EH (cell line): ENCODE measurements around the gene HOPX.
"Not testable (repeated sequence)": the region's sequence is repeated elsewhere in the genome, so short reads cannot be mapped to it uniquely, and the experiment has no call there.

ENCODE experiments used
- DNase-seq: peaks from one replicate; pipeline ENCODE4 v3.0.0-alpha.2; 2015; ENCODE audit warnings: low read depth

The HOPX gene, protein sequence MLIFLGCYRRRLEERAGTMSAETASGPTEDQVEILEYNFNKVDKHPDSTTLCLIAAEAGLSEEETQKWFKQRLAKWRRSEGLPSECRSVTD

DNA sequence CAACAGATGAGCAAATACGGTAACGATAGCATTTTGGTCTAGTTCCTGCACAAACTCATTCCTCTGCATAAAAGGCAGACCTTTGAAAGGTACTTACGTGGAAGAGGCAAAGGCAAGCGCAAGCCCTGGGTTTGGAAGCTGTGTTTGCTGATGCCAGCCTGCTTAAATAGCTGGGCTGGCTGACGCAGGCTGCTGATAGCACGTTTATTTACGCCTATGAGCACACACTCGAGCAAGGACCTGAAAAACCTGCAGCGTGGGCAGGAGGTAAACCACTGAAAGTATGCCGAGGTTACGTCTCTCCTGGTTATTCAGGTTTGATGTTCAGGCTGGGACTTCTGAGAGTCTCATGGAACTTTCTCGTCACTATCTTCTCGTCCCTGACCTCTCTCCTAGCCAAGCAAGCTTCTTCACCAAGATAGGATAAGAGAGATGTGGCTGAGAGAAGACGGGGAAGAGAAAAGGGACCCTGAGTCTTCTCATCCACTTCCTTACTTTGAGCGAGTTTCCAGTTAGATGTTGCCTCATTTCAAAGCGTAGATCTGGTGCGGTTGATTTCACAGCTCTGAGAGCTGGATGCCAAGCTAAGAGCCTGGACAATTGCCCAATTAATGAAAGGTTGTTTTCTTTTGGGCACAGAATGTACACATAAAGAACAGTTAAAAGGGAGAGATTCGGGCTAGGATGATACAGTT lies at the start of gene HOPX:
Gene HOPX (minus strand): TSS at position 139 of the 695 bp plus-strand sequence. CDS start 23,480 bp downstream, outside the sequence.
- DNase-seq, result no peak

DNA sequence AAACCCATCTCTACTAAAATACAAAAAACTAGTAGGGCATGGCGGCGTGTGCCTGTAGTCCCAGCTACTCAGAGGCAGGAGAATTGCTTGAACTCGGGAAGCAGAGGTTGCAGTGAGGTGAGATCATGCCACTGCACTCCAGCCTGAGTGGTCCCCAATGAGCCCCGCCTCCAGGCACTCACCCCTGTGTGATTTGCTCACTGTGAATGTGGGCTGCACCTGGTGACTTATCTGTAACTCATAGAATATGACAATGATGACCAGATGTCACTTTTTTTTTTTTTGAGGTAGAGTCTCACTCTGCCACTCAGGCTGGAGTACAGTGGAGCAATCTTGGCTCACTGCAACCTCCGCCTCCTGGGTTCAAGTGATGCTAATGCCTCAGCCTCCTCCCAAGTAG lies 49.0 kb upstream of the HOPX start:
- no peak for DNase-seq

DNA sequence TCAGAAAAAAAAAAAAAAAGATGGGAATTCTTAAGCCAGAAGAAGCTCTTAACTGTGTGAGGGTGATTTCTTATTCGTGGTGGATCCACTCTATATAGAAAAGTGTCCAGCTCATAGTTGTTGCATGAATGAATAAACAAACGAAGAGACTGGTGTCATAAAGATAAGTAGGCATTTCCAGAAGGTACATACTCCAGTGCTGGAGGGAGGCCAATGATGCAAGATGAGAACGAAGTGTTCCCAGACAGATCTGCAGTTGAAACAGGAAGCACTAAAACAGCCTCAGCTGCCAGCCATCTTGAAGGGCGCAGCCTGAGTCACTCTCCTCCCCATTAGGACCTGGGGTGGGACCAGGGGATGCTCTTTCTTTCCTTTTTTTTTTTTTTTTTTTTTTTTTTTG lies 47.4 kb upstream of the HOPX start:
- DNase-seq, result peak; percentile 96

DNA sequence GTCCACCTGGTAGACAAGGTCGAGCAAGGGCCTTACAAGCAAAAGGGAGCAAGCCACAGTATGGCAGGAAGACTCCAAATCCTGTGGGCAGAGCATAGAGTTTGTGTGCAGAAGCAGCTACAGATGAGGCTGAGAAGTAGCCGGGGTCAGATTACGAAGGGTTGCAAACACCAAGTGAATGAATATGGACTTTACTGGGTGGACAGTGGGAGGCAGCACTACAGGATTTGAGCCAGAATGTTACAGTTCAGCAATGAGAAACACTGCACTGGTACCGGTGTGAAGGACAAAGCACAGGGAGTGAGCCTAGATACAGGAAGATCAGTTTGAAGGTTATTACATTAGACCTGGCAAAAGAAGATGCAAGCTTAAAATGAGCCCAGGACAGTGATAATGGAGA lies 46.1 kb upstream of the HOPX start:
- DNase-seq, result no peak

DNA sequence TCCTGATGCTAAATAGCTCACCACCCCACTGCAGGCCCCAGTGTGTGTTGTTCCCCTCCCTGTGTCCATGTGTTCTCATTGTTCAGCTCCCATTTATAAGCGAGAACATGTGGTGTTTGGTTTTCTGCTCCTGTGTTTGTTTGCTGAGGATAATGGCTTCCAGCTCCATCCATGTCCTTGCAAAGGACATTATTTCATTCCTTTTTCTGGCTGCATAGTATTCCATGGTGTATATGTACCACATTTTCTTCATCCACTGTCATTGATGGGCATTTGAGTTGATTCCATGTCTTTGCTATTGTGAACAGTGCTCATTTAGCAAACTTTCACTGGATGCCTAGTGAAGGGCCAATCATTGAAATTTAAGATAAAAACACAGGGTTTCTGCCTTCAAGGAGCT lies 45.5 kb upstream of the HOPX start:
- DNase-seq, result not testable (repeated sequence)

DNA sequence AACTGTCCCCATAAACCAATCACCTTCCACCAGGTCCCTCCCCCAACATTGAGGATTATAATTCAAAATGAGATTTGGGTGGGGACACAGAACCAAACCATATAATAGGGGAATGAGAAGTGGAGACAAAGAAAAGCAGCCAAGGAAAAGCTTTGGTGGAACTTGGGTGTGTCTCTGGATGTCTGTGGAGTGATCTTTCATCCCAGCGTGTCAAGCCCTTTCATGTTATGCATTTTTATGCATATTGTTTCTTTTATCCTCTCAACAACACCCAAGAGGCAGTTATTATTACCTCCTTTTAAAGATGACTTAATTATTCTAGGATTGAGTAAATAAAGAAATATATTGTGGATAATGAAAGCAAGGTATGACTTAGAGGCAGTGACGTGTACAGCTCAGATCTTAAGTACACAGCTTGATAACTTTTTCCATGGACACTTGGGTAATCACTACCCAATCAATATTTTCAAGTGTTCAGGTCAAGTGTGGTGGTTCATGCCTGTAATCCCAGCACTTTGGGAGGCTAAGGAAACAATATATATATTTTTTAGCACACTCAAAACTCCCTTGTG lies 42.6 kb upstream of the HOPX start:
- no peak for DNase-seq

DNA sequence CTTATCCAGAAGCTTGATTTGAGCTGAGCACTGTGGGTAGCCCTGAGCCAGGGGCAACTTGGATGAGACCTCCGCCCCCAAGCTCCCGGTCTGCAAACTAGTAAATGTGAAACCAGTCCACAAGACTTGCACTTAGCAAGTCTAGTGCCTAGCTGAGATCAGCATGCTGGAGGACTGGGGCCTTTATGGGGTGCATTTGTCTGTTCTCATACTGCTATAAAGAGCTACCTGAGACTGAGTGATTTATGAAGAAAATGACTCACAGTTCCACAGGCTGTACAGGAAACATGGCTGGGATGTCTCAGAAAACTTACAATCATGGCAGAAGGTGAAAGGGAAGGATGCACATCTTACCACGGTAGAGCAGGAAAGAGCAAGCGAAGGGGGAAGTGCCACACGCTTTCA lies 42.1 kb upstream of the HOPX start:
- no peak for DNase-seq

DNA sequence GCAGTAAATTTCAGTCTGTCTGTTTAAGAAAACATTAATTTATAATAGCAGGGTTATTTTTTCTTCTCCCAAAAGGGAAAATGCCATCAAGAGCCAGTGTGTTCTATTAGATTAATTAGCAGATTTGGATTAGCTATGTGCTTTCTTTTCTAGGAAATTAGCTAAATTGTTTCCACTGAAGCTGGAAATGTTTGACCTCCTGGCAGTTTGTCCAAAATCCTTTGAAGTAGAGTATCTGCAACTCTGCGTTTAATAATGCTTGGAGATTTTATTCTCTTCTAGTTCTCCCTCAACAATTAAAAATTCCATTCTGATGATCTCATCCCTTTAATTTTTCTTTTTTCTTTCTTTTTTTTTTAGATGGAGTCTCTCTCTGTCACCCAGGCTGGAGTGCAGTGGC lies 27.1 kb upstream of the HOPX start:
- no peak for DNase-seq

DNA sequence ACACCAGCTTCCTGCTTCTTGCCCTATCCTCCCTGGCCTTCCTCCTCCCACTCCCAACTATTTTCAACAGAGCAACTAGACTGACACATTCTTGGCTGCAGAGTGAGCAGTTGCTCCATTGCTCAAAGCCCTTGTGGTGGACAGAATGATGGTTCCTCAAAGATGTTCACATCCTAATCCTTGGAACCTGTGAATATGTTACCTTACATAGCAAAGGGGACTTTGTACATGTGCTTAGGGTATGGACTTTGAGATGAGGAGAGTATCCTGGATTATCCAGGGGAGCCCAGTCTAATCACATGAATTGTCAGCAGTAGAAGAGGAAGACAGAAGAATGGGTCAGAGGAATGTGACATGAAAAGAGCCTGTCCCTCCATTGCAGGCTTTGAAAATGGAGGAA lies 24.9 kb upstream of the HOPX start:
- DNase-seq, result no peak

DNA sequence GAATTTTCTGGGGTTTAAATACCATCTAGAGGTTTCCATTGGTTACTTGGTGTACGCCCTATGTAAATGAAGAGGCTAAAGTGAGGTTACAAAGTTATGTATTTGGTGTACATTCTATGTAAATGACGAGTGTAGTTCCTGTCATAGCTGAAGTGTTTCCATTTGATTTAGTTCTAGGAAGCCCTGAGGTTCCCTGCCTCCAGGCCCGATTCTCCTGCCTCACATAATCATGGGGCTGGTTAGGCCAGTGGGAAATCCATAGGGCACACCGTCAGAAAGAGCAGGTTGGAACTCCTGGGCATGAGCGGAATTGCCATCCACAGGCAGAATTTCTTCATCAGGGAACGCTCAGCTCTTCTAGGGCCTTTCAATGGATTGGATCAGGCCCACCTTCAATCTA lies 24.2 kb upstream of the HOPX start:
- DNase-seq, result no peak

DNA sequence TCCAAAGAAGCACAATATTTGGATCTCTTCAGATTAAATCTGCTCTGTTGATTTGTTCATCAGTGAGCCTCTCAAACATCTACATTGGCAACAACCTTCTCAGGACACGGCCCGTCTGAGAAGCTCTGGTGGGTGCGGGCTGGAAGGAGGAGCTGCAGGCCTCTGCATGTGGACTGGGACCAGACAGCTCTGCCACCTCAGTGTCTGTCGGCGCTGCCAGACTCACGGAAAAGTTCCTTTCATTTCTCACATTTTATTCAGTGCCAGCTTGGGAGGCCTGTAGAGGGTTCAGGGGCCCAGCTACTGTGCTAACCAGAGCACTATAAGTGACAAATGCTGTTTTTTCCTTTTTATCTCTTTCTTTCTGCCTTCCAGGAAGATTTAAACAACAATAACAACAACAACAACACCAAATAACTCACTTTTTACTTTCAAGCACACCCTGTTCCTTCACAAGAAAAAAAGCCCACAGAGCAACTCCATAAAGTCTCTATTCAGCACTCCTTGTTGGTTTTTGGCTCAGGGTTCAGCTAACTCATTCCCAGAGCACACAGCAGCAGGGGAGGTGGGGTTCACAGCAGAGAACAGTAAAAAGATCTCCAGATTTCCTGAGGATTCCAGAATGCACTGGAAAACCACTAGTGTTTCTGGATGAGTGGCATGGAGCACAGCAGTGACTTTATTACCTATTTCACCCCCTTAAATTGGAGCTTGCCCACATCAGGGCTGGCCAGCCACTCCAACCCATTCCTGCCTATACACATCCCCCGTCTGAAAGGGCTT lies 23.2 kb upstream of the HOPX start:
- DNase-seq, result no peak

DNA sequence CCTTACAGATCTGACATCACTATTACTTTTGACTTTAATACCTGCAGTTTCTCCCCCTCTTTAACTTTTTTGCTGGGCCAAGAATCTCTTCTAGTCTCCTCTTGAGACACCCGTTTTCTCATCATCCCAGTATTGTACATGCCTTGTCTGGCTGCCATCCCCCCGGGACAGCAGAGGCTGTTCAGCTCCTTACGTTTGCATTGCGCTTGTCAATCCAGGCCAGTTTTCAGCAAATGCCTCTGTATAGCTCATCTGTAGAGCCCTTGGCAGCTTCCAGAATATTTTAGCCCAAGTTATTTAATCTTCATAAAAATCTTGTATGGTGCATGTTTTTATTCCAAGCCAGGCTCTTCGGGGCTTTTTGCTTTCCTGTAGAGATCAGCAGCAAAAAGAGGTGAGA lies 22.3 kb upstream of the HOPX start:
- DNase-seq, result no peak

DNA sequence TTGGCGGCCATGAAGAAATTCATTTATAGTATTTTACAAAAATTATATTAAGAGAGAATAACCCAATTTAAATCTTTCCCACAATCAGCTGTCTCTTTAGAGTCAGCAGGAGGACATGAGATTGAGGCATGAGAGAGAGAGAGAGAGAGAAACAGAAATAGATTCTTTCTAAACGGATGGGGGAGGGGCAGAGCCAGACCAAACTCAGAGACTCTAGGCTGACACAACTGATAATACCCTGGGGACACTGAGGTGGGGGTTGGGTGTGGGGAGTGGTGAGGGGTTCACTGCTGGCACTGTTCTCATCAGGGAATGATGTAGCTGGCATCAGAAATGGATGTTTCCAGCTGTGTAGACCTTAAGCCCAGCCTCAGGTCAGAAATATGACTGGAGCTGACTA lies 20.5 kb upstream of the HOPX start:
- DNase-seq, result no peak

DNA sequence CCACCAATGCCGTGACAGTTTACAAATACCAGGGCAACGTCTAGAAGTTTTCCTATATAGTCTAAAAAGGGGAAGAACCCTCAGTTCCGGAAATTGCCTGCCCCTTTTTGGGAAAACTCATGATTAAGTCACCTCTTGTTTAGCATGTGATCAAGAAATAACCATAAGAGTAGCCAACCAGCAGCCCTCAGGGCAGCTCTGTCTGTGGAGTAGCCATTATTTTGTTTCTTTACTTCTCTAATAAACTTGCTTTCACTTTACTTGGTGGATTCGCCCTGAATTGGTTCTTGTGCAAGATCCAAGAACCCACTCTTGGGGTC lies 20.0 kb upstream of the HOPX start:
- no peak for DNase-seq

DNA sequence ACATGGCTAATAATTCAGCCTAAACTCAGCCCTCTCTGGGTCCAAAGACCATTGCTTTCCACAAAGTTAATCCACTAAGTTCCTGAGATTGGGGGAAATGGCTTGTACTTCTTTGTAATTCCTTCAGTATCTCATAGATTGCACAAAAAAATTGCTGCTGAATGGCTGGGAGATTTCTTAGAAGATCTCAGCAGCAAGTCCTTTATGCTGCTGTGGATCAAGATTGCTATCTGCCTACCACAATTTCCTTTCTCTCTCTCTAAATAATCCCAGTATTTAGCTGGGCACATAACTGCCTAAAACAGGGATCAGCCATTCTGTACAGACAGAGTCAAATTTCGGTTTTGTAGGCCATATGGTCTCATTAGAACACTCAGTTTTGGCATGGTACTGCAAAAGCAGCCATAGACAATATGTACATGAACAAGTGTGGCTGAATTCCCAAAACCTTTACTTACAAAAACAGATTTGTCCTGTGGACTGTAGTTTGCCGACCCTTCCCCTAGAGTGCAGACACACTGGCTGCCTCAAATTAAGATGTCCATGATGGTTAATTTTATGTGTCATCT lies 18.5 kb upstream of the HOPX start:
- DNase-seq, result no peak

DNA sequence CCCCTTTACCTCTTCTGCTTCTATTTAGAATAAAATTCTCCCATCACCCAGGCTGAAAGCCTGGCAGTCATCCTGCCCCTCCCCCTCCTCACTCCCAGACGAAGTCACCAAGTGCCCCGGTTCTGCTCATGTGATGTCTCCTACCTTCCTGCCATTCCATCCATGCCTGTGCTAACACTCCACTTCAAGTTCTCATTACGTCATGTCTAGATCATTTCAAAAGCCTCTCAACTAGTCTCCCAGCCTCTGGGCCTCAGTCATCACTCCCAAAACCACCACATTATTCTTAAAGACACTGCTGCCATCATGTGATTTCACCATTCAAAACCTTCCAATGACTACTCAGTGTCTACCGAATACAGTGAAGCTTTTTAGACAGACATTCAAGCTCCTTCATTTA lies 17.2 kb upstream of the HOPX start:
- peak; percentile 41 for DNase-seq

DNA sequence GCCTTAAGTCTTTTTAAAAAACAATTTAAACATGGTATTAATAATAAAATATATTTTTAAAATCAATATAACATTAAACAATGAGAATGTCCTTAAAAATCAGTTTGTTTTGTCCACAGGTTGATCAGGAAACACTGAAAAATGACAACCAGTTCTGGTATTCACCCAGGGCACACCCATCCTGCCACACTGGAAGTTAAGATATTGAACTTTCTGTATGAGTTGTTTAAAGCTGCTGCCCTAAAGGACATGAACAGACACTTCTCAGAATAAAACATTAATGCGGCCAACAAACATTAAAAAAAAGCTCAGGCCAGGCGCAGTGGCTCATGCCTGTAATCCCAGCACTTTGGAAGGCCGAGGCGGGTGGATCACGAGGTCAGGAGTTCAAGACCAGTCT lies 15.0 kb upstream of the HOPX start:
- DNase-seq, result no peak

DNA sequence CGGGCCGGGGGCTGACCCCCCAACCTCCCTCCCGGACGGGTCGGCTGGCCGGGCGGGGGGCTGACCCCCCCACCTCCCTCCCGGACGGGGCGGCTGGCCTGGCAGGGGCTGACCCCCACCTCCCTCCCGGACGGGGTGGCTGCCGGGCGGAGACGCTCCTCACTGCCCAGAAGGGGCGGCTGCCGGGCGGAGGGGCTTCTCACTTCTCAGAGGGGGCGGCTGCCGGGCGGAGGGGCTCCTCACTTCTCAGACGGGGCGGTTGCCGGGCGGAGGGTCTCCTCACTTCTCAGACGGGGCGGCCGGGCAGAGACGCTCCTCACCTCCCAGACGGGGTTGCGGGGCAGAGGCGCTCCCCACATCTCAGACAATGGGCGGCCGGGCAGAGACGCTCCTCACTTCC lies 12.4 kb upstream of the HOPX start:
- not testable (repeated sequence) for DNase-seq

DNA sequence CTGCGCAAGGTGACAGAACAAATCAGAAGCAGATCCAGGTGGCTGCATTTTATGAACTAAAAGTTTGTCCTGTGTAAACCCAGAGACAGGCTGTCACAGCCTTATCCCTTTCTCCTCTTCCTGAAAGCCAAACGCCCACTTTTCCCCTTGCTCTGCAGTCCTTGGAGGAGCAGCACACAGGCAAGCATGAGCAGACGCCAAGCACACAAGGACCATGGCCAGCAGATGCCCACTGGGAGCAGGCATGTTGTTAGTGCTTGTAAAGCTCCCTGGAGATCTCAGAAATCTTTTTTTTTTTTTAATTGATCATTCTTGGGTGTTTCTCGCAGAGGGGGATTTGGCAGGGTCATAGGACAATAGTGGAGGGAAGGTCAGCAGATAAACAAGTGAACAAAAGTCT lies 11.5 kb upstream of the HOPX start:
- no peak for DNase-seq

DNA sequence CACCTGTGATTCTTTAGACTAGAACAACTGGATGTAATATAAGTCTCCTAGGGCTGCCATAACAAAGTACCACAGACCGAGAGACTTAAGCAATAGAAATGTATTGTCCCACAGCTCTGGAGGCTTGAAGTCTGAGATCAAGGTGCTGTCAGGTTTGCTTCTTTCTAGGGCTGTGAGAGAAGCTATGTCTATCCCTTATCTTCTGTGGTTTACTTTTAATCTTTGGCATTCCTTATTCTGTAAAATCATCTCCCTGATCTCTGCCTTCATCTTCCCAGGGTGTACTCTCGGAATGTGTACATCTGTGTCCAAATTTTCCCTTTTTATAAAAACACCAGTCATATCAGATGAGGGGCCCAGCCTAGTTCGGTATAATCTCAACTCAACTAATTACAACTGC lies 10.3 kb upstream of the HOPX start:
- no peak for DNase-seq

DNA sequence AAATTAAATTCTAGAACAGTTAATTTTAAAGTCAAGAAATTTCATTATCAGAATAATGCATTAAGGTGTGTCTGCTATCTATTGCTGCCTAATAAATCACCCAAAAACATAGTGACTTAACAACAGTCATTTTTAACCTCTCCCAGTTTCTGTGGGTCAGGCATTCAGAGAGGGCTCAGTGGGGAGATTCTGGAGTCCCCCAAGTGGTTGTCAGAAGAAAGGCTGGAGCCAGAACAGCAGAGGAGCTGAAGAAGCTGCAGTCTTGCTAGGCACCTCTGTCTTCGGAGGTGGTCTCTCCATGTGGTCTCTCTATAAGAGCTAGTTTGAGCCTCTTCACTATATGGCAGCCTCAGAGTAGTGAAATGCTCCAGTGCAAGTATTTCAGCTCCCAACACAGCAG lies 9.3 kb upstream of the HOPX start:
- no peak for DNase-seq

DNA sequence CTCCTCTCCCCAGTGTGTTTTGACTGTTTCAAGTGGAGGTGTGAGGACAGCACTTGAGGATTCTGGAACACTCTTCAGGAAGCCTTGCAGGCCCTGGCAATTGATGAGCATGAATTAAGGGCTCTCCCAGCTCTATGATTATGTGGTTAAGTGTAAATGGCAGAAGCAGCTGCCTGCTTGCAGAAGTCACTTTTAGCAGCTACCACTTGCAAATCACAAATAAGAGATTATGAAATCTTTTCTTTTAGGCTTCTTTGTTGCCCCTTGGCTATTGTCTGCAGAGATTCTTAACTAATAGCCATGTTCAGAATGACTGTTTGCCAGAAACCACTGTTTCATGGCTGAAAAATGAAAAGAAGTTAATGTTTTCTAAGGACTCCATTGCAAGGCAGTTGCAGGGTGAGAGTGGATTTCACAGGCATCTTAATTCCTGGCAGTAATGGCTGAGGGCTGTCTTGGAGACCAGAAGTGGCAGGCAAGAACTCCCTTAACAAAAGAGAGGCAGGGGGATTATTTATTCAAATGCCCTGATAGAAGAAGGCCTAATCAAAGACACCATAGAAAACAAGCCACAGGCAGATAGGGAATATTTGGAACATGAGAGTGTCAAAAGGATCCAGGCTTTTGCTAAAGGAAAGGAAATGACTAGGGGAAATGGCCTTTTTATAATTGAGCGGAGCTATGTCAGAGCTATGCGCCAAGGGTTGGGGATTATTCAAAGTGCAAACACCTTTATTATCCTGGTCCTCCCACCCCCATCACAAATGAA lies 8.3 kb upstream of the HOPX start:
- peak; percentile 13 for DNase-seq
